Colonic mucosa (tissue), 4 donors: Measurements from ENCODE around the gene MEGF6. TPM values are rescaled to one million over a fixed set of nuclear protein-coding genes. Genes with fewer than 3 reads are reported as not detected.

Source experiments
- DNase-seq: peaks from one replicate; pipeline ENCODE4 v3.0.0-alpha.2; 2020
- H3K27ac ChIP-seq: fragments of 200-600 bp; one replicate; pipeline ENCODE4 v1.8.0; 2021
- H3K27me3 ChIP-seq: fragments of 200-600 bp; one replicate; pipeline ENCODE4 v1.8.0; 2021
- H3K36me3 ChIP-seq: fragments of 200-600 bp; one replicate; pipeline ENCODE4 v1.8.0; 2021
- H3K4me1 ChIP-seq: fragments of 200-600 bp; one replicate; pipeline ENCODE4 v1.8.0; 2021; ENCODE audit warnings: mild to moderate bottlenecking
- H3K4me3 ChIP-seq: fragments of 200-600 bp; one replicate; pipeline ENCODE4 v1.8.0; 2021
- H3K9ac ChIP-seq, 2 donors: one replicate each; pipeline ENCODE4 v1.7.0; 2013; ENCODE audit warnings: control low read depth in 2 of 2, low read depth in 2 of 2, low read length in 2 of 2
- H3K9me3 ChIP-seq: fragments of 200-600 bp; one replicate; pipeline ENCODE4 v1.8.0; 2021
- intact Hi-C: fragments of 100-400 bp; cut with DNase I; formaldehyde crosslinking; loops from one replicate; pipeline ENCODE4 v1.14.1; 2022
- total RNA-seq, 2 donors: library from RNA; stranded (reverse); fragmentation: NEBNext Ultra II Directional in 1 of 2; extraction: Animal tissue kit (Norgen Biotek cat#: 25700) in 1 of 2; gene quantifications; one replicate each; pipeline ENCODE4 v1.2.1, GENCODE V29; 2021
- TF ChIP-seq, protein P1 (sequence below): fragments of 200-600 bp; IDR thresholded peaks from one replicate; pipeline ENCODE4 v1.8.0; 2022; ENCODE audit warnings: antibody characterized with exemption, mild to moderate bottlenecking
- donor health status: healthy.
- donor health status: DM: no; HTN: no; CAD: no.
- donor health status: DM: no; HTN: no; CAD: no.

Gene MEGF6
- total RNA-seq, 2 donors from 2014 or later, result 5.2 to 6.4 TPM

DNA sequence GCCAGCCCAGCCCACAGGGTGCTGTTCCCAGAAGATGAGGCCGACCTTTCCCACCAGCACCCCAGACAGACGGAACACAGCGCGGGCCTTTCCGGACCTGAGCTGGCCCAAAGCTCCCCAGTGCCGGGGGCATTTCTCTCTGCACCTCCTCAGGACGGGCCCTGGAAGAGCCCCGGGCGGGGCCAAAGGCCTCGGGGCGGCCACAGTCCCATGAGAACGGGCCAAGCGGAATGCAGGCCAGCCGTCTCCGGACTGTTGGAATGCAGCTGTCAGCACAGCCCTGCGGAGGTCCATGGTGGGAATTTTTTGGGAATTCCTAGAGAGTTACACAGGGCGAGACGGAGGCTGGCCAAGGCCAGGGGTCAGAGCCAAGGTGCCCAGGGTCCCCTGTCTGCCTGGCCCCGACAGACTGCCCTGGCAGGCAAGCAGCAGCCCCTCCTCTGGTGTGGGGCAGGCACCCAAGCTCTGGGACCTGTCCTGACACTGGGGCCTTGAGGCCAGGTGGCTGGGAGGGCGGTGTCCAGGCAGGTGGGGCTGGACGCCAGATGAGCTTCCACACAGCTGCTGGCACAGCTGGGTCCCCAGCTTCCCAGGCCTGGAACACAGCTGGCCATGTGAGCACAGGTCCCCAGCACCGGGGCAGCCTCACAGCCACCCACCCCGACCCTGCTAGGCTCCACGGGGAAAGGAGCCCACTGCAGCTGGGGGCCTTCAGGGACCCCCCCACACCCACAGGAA lies 63.0 kb downstream of the MEGF6 start:
- Histone ChIP-seq H3K27ac (no peak overlapping the region), H3K4me1 (no peaks in the 10 kb centered on the region), H3K27me3 (no peaks in the 10 kb centered on the region), H3K4me3 (no peak overlapping the region), H3K9ac (no peak overlapping the region), H3K36me3 (no peaks in the 10 kb centered on the region), H3K9me3 (no peaks in the 10 kb centered on the region)
- no peak for DNase-seq
- intact Hi-C loops, result no loop called here
- TF ChIP-seq, protein P1, sequence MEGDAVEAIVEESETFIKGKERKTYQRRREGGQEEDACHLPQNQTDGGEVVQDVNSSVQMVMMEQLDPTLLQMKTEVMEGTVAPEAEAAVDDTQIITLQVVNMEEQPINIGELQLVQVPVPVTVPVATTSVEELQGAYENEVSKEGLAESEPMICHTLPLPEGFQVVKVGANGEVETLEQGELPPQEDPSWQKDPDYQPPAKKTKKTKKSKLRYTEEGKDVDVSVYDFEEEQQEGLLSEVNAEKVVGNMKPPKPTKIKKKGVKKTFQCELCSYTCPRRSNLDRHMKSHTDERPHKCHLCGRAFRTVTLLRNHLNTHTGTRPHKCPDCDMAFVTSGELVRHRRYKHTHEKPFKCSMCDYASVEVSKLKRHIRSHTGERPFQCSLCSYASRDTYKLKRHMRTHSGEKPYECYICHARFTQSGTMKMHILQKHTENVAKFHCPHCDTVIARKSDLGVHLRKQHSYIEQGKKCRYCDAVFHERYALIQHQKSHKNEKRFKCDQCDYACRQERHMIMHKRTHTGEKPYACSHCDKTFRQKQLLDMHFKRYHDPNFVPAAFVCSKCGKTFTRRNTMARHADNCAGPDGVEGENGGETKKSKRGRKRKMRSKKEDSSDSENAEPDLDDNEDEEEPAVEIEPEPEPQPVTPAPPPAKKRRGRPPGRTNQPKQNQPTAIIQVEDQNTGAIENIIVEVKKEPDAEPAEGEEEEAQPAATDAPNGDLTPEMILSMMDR, result no peak

DNA sequence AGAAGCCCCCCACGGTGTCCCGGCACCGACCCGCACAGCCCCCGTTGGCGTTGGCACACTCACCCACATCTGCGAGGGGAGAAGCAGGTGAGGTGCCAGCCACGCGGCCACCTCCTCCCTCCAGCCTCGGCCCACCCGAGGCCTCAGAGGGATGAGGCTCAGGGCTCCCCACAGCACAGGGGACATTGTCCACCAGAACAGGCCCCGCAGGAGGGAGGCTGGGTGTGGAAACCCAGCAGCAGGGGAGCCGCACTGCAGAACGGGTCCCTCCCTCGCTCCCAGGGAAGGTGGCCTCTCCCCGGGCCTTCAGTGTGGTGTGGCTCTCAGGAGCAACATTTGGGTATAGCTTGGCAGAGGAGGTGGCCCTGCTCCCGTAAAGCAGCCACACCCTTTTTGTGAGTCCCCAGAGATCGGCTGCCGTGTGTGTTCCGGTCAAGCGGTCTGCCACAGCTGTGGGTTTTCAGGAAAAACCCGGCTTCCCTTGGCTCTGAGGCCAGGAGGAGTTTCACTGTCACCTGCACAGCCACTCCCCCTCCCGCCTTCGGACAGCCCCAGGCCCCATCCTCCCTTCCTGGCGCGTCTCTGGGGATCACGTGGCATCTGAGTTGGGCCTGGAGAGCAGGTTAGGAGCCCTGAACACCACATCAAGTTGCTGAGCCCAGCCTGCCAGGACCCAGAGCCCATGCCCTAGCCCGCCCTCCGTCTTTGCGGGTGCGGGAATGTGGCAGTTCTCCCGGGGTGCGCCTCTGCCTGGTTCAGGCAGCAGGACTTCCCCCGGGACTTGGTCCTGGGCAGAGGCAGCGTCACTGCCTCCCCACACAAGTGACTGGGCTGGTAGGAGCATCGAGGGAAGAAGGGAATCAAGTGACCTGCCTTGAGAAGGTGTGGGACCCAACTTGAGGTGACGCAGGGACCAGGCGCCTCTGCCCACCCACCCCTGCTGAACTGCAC lies 64.0 kb downstream of the MEGF6 start:
- Histone ChIP-seq H3K36me3 (no peaks in the 10 kb centered on the region), H3K9ac (no peak overlapping the region), H3K27ac (no peak overlapping the region), H3K4me1 (no peaks in the 10 kb centered on the region), H3K4me3 (no peak overlapping the region), H3K27me3 (no peaks in the 10 kb centered on the region), H3K9me3 (no peaks in the 10 kb centered on the region)
- no peak for DNase-seq
- TF ChIP-seq, protein P1, result no peak
- intact Hi-C loops, result no loop called here

DNA sequence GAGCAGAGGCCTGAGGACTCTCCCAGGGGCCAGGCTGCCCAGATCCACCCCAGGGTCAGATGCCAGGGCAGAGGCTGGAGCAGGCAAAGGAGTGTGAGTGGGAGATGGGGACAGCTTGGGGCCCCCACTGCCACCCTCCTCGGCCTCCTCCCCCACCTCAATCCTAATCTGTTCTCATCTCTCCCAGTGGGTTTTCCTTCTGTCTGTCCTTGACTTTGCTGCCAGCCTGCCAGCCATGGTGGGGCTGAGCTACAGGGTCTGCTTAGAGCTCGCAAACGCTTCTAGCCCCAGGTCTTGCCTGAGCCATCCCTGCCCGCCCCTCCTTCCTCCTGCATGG lies 65.3 kb downstream of the MEGF6 start:
- Histone ChIP-seq H3K4me1 (no peaks in the 10 kb centered on the region), H3K27me3 (no peaks in the 10 kb centered on the region), H3K36me3 (no peaks in the 10 kb centered on the region), H3K4me3 (no peak overlapping the region), H3K9ac (no peak overlapping the region), H3K9me3 (no peaks in the 10 kb centered on the region), H3K27ac (no peak overlapping the region)
- intact Hi-C loops, result no loop called here
- DNase-seq, result no peak
- TF ChIP-seq, protein P1, result no peak

DNA sequence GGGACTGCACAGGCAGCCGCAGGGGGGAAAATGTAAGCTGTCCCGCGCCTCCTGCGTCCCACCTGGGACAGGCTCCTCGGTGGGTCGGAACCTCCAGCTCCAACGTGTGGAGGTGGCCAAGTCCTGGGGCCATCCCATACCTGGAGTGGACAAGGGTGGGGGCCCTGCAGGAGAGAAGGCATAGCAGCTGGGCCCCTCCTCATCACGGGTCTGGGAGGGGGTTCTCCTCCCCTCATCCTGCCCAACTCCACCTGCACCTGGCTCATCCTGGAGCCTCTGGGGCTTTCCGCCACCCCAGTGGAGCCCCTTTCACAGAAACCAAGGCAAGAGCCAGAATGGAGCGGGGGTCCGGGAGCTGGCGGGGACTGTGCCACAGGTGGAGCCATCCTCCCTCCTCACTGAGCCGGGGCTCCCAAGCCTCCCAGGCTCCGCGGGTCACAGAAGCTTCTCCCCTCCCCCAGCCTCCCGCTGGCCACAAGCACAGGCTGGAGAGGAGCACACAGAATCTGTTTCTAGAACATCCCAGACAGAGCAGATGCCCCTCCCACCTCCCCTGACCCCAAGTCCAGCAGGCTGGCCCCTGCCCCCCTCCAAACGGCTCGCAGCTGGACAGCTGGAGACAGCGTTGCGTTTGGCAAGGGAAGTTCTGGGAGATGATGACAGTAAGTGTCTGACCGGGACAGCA lies 65.8 kb downstream of the MEGF6 start:
- DNase-seq, result no peak
- no peaks in the 10 kb centered on the region for H3K9me3 ChIP-seq
- no peaks in the 10 kb centered on the region for H3K27me3 ChIP-seq
- H3K9ac ChIP-seq, result no peak overlapping the region
- H3K4me1 ChIP-seq, result no peaks in the 10 kb centered on the region
- TF ChIP-seq, protein P1, result no peak
- H3K27ac ChIP-seq, result no peak overlapping the region
- no peak overlapping the region for H3K4me3 ChIP-seq
- intact Hi-C loops, result no loop called here
- H3K36me3 ChIP-seq, result no peaks in the 10 kb centered on the region
